GM23338 (cell line): Measurements from ENCODE around the gene GOLGA2. TPM values are rescaled to one million over a fixed set of nuclear protein-coding genes. Genes with fewer than 3 reads are reported as not detected.

Source experiments
- ATAC-seq: fragments of 200-7000 bp; cut with Tn5 transposase; 3 replicates; pipeline ENCODE4 v1.9.1; 2020
- DNase-seq: peaks from one replicate; pipeline ENCODE4 v3.0.0-alpha.2; 2015; ENCODE audit warnings: low spot score
- H2AFZ ChIP-seq: fragments of 200-600 bp; sonication (generic); 2 replicates; pipeline ENCODE4 v1.8.0; 2016; ENCODE audit warnings: antibody characterized with exemption, mild to moderate bottlenecking, moderate library complexity
- H3F3A ChIP-seq: fragments of 200-600 bp; sonication (generic); replicated peaks from 2 replicates; pipeline ENCODE4 v1.8.0; 2017; ENCODE audit warnings: antibody characterized with exemption, mixed run types, low read depth
- H3K27ac ChIP-seq: fragments of 200-600 bp; sonication (generic); 2 replicates; pipeline ENCODE4 v1.6.1; 2016; ENCODE audit warnings: low read depth
- H3K27me3 ChIP-seq: fragments of 200-600 bp; sonication (generic); 2 replicates; pipeline ENCODE4 v1.8.0; 2016; ENCODE audit warnings: mild to moderate bottlenecking, mixed run types, moderate library complexity; ENCODE audit not compliant: insufficient read depth
- H3K36me3 ChIP-seq: fragments of 200-600 bp; sonication (generic); 2 replicates; pipeline ENCODE4 v1.8.0; 2016; ENCODE audit warnings: mild to moderate bottlenecking; ENCODE audit not compliant: insufficient read depth
- H3K4me1 ChIP-seq: fragments of 200-600 bp; sonication (generic); 2 replicates; pipeline ENCODE4 v1.8.0; 2016; ENCODE audit warnings: mild to moderate bottlenecking, moderate library complexity; ENCODE audit not compliant: insufficient read depth
- H3K4me2 ChIP-seq: fragments of 200-600 bp; sonication (generic); 2 replicates; pipeline ENCODE4 v1.7.1; 2017; ENCODE audit warnings: mixed run types
- H3K4me3 ChIP-seq: fragments of 200-600 bp; sonication (generic); 2 replicates; pipeline ENCODE4 v1.6.1; 2016; ENCODE audit warnings: mixed run types
- H3K79me2 ChIP-seq: fragments of 200-600 bp; sonication (generic); replicated peaks from 2 replicates; pipeline ENCODE4 v1.8.0; 2017; ENCODE audit warnings: mild to moderate bottlenecking; ENCODE audit not compliant: insufficient read depth
- H3K9me2 ChIP-seq: fragments of 200-600 bp; sonication (generic); 2 replicates; pipeline ENCODE4 v1.8.0; 2017; ENCODE audit not compliant: insufficient read depth
- H4K20me1 ChIP-seq: fragments of 200-600 bp; sonication (generic); replicated peaks from 2 replicates; pipeline ENCODE4 v1.8.0; 2017; ENCODE audit warnings: mild to moderate bottlenecking; ENCODE audit not compliant: insufficient read depth
- H3K27ac Mint-ChIP-seq: 2 replicates; pipeline ENCODE4 v1.8.0; 2020; ENCODE audit warnings: inconsistent platforms, mild to moderate bottlenecking, moderate library complexity, mixed read lengths
- H3K27me3 Mint-ChIP-seq: 3 replicates; pipeline ENCODE4 v1.8.0; 2022; ENCODE audit warnings: low read depth, mild to moderate bottlenecking, moderate library complexity, mixed read lengths, inconsistent platforms; ENCODE audit not compliant: insufficient read depth, poor library complexity
- H3K36me3 Mint-ChIP-seq: 3 replicates; pipeline ENCODE4 v1.8.0; 2021; ENCODE audit warnings: low read depth, mild to moderate bottlenecking, inconsistent platforms, moderate library complexity, mixed read lengths
- H3K4me1 Mint-ChIP-seq: 3 replicates; pipeline ENCODE4 v1.8.0; 2020; ENCODE audit warnings: mild to moderate bottlenecking, inconsistent platforms, mixed read lengths
- H3K4me3 Mint-ChIP-seq: 3 replicates; pipeline ENCODE4 v1.8.0; 2021; ENCODE audit warnings: moderate library complexity, mild to moderate bottlenecking, inconsistent platforms, mixed read lengths
- H3K9me3 Mint-ChIP-seq: 3 replicates; pipeline ENCODE4 v1.8.0; 2020; ENCODE audit warnings: moderate library complexity, mild to moderate bottlenecking, inconsistent platforms, mixed read lengths
- CREB1 ChIP-seq: fragments of 250-450 bp; sonication (Bioruptor Pico); IDR thresholded peaks from 2 replicates; pipeline ENCODE4 v1.5.0; 2020; ENCODE audit warnings: low read depth, mild to moderate bottlenecking, moderate library complexity
- ETS1 ChIP-seq: IDR thresholded peaks from 2 replicates; pipeline ENCODE4 v1.6.1; 2016; ENCODE audit warnings: antibody characterized with exemption
- EZH2 ChIP-seq: fragments of 200-600 bp; sonication (generic); IDR thresholded peaks from one replicate; pipeline ENCODE4 v1.8.0; 2017; ENCODE audit warnings: antibody characterized with exemption, mild to moderate bottlenecking, low read depth; ENCODE audit not compliant: unreplicated experiment
- EZH2phosphoT487 ChIP-seq: fragments of 200-600 bp; sonication (generic); IDR thresholded peaks from one replicate; pipeline ENCODE4 v1.8.1; 2018; ENCODE audit warnings: antibody characterized with exemption; ENCODE audit not compliant: unreplicated experiment
- JUNB ChIP-seq: IDR thresholded peaks from one replicate; pipeline ENCODE4 v1.6.1; 2016; ENCODE audit warnings: antibody characterized with exemption; ENCODE audit not compliant: unreplicated experiment
- NANOG ChIP-seq: IDR thresholded peaks from 2 replicates; pipeline ENCODE4 v1.6.1; 2016; ENCODE audit warnings: antibody characterized with exemption, borderline replicate concordance
- POLR2AphosphoS5 ChIP-seq: IDR thresholded peaks from 2 replicates; pipeline ENCODE4 v1.6.1; 2016; ENCODE audit warnings: antibody characterized with exemption, low read depth
- STAT1 ChIP-seq: IDR thresholded peaks from one replicate; pipeline ENCODE4 v1.6.1; 2016; ENCODE audit warnings: antibody characterized with exemption; ENCODE audit not compliant: unreplicated experiment
- ZNF114 ChIP-seq: fragments of 250-450 bp; sonication (Bioruptor Pico); IDR thresholded peaks from 2 replicates; pipeline ENCODE4 v1.5.0; 2020; ENCODE audit warnings: mild to moderate bottlenecking, moderate library complexity
- ZNF331 ChIP-seq: fragments of 250-450 bp; sonication (Bioruptor Pico); IDR thresholded peaks from 2 replicates; pipeline ENCODE4 v1.5.0; 2020; ENCODE audit warnings: low read depth, mild to moderate bottlenecking, moderate library complexity
- polyA plus RNA-seq: library from polyadenylated mRNA; unstranded; fragments of >200 nt; fragmentation: Nextera tagmentation; extraction: Ambion mirVana; gene quantifications from 2 replicates; pipeline ENCODE4 v1.2.1, GENCODE V29; 2016
- total RNA-seq: library from RNA; depleted of rRNA; stranded (reverse); fragments of >200 nt; shearing (Covaris generic); gene quantifications from 2 replicates; pipeline ENCODE4 v1.2.3, GENCODE V29; 2014
- TF ChIP-seq, protein P1 (sequence below): fragments of 250-450 bp; sonication (Bioruptor Pico); IDR thresholded peaks from 2 replicates; pipeline ENCODE4 v1.5.0; 2020; ENCODE audit warnings: mild to moderate bottlenecking, moderate library complexity
- TF ChIP-seq, protein P2 (sequence below), 2 experiments: fragments of 200-600 bp in 1 of 2; sonication (generic) in 1 of 2; conservative IDR thresholded peaks; 2 replicates each; pipeline versions ENCODE4 v1.5.1 to v1.6.1; 2016 to 2017; ENCODE audit warnings: antibody characterized with exemption in 2 of 2, low read depth in 2 of 2, mild to moderate bottlenecking in 2 of 2, moderate library complexity in 1 of 2
- TF ChIP-seq, protein P3 (sequence below): IDR thresholded peaks from one replicate; pipeline ENCODE4 v1.6.1; 2018; ENCODE audit warnings: antibody characterized with exemption; ENCODE audit not compliant: unreplicated experiment

The GOLGA2 gene
- total and polyA plus RNA-seq, 2 experiments from 2014 or later: 32.6 to 48.4 TPM

GRCh38 chr9:128316421-128316820, 40.6 kb upstream of the GOLGA2 start:
- H3K36me3 ChIP-seq: peaks cover 5% of the 10 kb centered on the region
- no peak overlapping the region for H3K27ac Mint-ChIP-seq

More at GRCh38 chr9:128316421-128316820, 40.6 kb upstream of the GOLGA2 start:
- Histone ChIP-seq H4K20me1 (no peaks in the 10 kb centered on the region; the same call in none of the 2 replicates), H3F3A (no peaks in the 10 kb centered on the region; the same call in 1 of the 2 replicates), H3K27ac (no peak overlapping the region), H3K4me3 (no peak overlapping the region), H3K27me3 (no peaks in the 10 kb centered on the region), H3K4me1 (no peaks in the 10 kb centered on the region; the same call in 1 of the 2 replicates), H2AFZ (no peak overlapping the region), H3K9me2 (no peaks in the 10 kb centered on the region), H3K4me2 (no peak overlapping the region), H3K79me2 (peaks cover 4% of the 10 kb centered on the region)
- H3K27me3 Mint-ChIP-seq: peaks cover 10% of the 10 kb centered on the region
- no peak for ATAC-seq
- no peak for DNase-seq
- no peaks in the 10 kb centered on the region for H3K9me3 Mint-ChIP-seq
- peaks cover 42% of the 10 kb centered on the region for H3K36me3 Mint-ChIP-seq
- no peak overlapping the region for H3K4me3 Mint-ChIP-seq
- H3K4me1 Mint-ChIP-seq: no peaks in the 10 kb centered on the region; the same call in 2 of the 3 replicates
- TF ChIP-seq POLR2AphosphoS5 (no peak), NANOG (no peak), ETS1 (no peak), JUNB (no peak), STAT1 (no peak), EZH2phosphoT487 (no peak), ZNF331 (CRISPR knock-in tag) (no peak), CREB1 (CRISPR knock-in tag) (no peak), EZH2 (no peak), ZNF114 (CRISPR knock-in tag) (no peak)
- TF ChIP-seq, protein P1, sequence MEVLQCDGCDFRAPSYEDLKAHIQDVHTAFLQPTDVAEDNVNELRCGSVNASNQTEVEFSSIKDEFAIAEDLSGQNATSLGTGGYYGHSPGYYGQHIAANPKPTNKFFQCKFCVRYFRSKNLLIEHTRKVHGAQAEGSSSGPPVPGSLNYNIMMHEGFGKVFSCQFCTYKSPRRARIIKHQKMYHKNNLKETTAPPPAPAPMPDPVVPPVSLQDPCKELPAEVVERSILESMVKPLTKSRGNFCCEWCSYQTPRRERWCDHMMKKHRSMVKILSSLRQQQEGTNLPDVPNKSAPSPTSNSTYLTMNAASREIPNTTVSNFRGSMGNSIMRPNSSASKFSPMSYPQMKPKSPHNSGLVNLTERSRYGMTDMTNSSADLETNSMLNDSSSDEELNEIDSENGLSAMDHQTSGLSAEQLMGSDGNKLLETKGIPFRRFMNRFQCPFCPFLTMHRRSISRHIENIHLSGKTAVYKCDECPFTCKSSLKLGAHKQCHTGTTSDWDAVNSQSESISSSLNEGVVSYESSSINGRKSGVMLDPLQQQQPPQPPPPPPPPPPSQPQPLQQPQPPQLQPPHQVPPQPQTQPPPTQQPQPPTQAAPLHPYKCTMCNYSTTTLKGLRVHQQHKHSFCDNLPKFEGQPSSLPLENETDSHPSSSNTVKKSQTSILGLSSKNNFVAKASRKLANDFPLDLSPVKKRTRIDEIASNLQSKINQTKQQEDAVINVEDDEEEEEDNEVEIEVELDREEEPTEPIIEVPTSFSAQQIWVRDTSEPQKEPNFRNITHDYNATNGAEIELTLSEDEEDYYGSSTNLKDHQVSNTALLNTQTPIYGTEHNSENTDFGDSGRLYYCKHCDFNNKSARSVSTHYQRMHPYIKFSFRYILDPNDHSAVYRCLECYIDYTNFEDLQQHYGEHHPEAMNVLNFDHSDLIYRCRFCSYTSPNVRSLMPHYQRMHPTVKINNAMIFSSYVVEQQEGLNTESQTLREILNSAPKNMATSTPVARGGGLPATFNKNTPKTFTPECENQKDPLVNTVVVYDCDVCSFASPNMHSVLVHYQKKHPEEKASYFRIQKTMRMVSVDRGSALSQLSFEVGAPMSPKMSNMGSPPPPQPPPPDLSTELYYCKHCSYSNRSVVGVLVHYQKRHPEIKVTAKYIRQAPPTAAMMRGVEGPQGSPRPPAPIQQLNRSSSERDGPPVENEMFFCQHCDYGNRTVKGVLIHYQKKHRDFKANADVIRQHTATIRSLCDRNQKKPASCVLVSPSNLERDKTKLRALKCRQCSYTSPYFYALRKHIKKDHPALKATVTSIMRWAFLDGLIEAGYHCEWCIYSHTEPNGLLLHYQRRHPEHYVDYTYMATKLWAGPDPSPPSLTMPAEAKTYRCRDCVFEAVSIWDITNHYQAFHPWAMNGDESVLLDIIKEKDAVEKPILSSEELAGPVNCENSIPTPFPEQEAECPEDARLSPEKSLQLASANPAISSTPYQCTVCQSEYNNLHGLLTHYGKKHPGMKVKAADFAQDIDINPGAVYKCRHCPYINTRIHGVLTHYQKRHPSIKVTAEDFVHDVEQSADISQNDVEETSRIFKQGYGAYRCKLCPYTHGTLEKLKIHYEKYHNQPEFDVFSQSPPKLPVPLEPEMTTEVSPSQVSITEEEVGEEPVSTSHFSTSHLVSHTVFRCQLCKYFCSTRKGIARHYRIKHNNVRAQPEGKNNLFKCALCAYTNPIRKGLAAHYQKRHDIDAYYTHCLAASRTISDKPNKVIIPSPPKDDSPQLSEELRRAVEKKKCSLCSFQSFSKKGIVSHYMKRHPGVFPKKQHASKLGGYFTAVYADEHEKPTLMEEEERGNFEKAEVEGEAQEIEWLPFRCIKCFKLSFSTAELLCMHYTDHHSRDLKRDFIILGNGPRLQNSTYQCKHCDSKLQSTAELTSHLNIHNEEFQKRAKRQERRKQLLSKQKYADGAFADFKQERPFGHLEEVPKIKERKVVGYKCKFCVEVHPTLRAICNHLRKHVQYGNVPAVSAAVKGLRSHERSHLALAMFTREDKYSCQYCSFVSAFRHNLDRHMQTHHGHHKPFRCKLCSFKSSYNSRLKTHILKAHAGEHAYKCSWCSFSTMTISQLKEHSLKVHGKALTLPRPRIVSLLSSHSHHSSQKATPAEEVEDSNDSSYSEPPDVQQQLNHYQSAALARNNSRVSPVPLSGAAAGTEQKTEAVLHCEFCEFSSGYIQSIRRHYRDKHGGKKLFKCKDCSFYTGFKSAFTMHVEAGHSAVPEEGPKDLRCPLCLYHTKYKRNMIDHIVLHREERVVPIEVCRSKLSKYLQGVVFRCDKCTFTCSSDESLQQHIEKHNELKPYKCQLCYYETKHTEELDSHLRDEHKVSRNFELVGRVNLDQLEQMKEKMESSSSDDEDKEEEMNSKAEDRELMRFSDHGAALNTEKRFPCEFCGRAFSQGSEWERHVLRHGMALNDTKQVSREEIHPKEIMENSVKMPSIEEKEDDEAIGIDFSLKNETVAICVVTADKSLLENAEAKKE: no peak
- TF ChIP-seq, protein P2, sequence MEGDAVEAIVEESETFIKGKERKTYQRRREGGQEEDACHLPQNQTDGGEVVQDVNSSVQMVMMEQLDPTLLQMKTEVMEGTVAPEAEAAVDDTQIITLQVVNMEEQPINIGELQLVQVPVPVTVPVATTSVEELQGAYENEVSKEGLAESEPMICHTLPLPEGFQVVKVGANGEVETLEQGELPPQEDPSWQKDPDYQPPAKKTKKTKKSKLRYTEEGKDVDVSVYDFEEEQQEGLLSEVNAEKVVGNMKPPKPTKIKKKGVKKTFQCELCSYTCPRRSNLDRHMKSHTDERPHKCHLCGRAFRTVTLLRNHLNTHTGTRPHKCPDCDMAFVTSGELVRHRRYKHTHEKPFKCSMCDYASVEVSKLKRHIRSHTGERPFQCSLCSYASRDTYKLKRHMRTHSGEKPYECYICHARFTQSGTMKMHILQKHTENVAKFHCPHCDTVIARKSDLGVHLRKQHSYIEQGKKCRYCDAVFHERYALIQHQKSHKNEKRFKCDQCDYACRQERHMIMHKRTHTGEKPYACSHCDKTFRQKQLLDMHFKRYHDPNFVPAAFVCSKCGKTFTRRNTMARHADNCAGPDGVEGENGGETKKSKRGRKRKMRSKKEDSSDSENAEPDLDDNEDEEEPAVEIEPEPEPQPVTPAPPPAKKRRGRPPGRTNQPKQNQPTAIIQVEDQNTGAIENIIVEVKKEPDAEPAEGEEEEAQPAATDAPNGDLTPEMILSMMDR (conservative IDR thresholded peaks at IDR 0.05; ENCODE audit: low read depth in 2 of 2): no peak
- TF ChIP-seq, protein P3, sequence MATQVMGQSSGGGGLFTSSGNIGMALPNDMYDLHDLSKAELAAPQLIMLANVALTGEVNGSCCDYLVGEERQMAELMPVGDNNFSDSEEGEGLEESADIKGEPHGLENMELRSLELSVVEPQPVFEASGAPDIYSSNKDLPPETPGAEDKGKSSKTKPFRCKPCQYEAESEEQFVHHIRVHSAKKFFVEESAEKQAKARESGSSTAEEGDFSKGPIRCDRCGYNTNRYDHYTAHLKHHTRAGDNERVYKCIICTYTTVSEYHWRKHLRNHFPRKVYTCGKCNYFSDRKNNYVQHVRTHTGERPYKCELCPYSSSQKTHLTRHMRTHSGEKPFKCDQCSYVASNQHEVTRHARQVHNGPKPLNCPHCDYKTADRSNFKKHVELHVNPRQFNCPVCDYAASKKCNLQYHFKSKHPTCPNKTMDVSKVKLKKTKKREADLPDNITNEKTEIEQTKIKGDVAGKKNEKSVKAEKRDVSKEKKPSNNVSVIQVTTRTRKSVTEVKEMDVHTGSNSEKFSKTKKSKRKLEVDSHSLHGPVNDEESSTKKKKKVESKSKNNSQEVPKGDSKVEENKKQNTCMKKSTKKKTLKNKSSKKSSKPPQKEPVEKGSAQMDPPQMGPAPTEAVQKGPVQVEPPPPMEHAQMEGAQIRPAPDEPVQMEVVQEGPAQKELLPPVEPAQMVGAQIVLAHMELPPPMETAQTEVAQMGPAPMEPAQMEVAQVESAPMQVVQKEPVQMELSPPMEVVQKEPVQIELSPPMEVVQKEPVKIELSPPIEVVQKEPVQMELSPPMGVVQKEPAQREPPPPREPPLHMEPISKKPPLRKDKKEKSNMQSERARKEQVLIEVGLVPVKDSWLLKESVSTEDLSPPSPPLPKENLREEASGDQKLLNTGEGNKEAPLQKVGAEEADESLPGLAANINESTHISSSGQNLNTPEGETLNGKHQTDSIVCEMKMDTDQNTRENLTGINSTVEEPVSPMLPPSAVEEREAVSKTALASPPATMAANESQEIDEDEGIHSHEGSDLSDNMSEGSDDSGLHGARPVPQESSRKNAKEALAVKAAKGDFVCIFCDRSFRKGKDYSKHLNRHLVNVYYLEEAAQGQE: no peak
